DMS114 treated with DMSO at 0.1 percent for 48 hours (cell line): Measurements from ENCODE around the gene SC5D.

Experiments
- DNase-seq: peaks from one replicate; lab custom pipeline; 2025; ENCODE audit not compliant: unreplicated experiment; lab: John Stamatoyannopoulos, UW

Gene SC5D

DNA sequence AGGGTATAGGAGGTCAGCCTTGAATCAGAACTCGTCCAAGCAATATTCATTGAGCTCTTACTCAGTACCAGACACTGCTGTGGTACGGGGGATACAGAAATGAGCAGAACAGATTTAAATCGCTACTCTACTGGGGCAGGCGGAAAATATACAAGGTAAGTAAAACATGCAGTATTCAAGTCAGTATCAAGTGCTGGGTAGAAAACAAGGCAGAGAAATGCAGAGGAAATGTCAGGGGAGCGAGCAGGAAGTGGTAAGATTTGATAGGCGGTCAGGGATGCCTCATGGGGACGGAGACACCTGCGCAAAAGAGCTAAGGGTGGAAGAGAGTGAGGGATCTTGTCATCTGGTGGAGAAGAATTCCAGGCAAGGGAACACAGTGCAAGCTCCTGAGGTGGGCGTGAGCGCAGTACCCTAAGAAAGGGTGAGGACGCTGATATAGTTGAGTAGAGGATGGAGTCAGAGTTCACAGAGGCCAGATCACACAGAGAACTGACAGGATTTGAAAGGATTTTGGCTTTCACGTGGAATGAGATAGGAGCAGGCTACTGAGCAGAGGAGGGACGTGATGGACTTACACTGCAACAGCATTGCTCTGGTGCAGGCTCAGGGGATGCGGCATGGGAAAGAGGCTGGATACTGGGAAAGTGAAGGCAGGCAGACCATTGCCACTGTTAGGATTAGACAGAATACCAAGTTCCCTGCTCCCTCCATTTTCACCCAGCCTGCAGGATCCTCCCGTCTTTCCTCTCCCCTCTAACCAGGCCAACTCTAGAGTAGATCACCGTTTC is 35.8 kb downstream of the SC5D start:
- no peak for DNase-seq

DNA sequence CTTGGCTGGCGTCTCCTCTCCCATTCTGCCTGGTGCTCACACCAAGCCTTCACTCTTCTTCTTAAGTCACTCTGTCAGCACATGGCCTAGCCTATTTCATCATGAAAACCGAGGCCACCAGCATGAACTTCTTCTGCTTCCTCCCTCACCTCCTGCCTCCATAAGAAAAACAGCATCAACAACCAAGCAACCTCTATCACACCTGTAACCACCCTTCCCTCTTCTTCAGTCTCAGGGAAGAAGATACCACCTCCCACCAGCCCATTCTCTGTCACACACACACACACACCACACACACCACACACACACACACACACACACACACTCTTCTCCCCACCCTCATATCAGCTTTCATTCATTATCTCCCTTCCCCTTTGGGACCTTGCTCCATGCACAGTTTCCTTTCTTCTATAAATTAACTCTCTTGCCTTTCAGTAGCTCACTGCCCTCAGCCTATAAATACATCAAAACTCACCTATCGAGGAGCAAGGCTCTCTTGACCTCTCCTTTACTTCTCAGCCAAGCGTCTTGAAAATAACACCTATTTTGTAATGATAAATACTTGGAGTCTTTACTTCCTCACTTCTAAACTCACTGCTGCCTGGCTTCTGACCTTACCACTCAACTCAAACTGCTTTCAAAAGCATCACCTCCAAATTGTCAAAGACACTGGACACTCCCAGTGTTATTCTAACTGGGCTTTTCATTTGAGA is 36.6 kb downstream of the SC5D start:
- no peak for DNase-seq

DNA sequence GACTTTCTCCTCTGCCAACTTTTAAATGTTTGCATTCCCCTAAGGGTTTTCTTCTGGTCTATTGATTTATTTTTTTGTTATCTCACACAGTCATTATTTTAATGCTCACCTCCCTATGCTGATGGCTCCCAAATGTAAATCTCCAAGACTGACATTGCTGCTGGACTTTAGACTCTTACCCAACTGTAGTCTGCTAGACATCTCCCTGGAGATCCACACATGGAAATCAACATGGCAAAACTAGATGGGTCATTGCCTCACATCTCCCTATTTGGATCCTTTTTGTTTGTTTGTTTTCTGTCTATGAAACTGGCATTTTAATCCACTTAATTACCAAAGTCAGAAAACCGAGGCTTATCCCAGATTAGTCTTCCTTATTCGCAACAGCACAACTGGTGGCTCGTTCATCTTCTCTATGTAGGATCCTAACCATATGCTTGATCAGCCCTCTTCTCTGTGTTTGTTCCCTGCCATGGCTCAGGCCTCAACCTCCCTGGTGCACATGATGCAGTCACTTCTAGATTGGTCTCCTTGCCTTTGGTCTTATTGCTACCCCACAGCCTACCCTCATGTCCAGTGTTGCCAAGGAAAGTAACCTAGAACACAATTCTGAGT is 37.3 kb downstream of the SC5D start:
- DNase-seq = no peak

DNA sequence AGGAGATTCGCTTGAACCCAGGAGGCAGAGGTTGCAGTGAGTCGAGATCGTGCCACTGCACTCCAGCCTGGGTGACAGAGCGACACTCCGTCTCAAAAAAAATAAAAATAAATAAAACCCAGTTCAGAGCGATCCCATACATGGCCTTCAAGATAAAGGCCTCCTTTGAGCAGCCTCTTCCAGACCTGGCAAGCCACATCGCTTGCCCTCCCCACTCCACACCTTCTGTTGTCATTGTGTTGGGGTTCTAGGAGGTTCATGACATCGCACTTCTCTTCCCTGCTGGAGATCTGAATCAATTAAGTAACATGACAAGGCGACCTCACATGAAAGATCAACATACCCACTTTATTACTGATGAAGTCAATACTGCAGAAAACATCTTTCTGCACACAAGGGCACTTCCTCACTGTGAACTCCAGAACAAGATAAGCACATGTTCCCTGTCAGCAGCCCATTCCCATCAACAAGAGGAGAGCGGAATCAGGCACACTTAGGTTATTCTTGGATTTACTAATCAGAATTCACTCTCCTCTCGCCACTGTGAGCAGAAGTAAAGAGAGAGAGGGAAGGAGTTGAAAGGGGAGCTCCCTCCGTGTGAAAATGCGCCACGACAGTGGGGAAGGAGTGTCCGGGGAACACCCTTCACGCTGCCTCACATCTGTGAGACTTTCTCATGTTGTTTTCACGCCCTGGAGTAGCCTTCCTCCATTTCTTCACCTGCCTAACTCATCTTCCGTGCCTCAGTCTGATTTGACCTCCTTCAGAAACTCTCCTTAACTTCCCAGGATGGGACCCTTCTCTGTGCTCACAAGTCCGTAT is 38.3 kb downstream of the SC5D start:
- no peak for DNase-seq

DNA sequence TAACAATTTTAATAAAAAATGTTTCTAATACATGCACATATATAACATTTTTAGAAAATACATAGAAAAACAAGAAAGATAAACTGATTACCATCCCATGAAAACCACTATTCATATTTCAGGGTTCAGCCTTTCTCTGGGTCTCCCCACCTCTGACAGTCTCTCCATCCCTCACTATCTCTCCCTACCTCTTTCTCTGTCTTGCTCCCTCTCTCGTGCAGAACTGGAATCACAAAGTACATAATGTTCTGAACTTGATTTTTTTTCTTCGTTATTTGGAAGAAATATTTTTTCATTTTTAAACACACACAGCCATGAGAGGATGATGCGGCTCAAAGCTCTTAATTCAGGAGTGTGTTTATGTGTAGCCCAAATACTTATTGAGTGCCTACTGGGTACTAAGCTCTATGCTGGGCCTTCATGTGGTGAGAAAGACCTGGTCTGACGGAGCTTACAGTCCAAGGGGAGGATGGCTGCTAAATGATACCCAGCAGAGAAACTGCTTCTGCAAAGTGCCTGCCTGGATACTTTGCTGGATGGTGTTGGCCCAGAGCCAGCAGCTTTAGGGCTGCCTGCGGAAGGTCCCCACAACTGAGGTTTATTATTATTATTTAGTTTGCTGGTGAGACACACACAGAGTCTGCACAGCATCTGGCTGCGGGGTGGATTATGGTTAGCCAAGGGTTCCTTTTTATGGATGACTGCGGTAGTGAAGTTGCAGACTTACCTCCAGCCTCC is 42.6 kb downstream of the SC5D start:
- no peak for DNase-seq

DNA sequence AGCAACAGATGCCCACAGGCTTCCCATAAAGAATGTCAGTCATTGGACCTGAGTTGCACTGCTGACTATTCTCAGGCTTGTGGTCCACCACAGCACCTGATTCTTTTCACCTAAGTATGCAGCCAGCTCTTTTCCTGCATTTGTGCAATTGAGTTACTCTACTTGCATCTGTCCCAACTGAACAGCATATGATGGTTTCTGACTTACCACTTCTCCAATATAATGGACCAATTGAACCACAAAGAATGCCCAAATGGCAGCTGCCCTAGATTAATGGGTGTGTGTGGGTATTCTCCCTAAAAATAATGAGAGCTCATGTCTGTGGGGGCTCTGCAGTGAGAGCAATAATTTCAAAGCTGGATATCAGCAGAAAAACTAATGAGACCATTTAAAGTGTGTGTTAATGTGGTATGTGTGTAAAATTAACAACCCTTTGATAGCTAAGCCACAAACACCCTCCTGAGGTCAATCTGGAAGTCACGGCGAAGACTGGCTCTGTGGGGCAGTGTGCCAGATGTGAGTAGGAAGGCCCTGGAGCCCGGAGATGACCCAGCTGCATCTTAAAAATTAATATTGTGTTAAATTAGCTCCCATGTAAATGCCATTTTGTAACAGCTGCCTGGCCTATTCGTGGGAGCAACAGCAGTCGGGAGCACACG is 43.8 kb downstream of the SC5D start:
- no peak for DNase-seq

DNA sequence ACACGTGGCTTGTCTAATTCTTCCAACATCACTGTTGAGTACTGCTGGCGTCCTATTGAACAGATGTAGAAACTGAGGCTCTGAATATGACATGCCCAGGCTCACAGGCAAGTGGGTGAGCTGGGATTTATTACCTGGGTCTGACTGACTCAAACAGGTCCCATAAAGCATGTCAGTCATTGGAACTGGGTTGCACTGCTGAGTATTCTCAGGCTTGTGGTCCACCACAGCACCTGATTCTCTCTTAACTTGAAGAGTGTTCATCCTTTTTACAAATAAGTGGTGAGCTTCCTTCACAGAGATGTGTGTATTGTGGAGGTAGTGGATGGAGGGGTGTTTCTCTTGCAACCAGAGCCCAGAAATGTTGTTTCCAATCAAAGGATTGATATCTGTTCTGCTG is 44.5 kb downstream of the SC5D start:
- DNase-seq = no peak

DNA sequence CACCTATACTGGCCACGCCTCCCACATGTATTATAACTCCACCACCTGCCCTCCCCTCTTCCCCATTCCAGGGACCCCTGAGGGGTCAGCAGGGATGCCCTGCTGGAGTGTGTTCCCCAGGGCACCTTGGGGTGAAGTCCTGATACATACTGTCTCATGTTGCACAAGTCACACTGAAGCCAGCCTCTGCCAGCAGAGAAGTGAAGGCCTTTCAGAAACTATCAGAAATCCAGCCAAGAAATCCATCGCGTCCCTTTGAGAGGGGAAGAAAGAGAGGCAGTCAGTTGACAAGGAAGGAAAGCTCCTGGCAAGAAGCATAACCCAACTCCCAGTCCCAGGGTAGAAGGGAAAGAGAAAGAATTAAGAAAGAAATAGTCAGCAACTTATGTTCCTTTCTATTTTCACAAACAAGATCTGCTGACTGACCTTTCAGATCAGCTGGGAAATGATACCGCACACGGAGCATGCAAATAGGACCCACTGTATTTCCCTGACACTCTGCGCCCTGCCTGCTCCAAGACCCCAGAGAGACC is 45.2 kb downstream of the SC5D start:
- DNase-seq = no peak

DNA sequence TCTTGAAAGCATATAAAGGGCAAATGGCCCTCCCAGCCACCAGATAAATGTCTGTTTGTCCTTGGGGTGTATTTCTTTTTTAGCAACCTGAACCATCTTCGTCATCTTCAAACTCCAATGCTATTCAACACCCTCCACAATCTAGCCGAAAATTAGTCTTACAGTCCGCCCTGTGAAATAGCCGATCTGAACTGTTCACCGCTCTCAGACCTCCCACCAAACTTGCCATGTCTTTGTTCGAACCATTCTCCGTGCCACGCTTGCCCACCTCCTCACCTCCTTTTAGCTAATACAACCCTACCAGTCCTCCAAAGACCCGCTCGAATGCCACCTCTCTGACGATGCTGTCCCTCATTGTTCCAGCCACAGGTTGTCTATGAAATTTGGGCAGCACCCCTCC is 46.0 kb downstream of the SC5D start:
- no peak for DNase-seq

DNA sequence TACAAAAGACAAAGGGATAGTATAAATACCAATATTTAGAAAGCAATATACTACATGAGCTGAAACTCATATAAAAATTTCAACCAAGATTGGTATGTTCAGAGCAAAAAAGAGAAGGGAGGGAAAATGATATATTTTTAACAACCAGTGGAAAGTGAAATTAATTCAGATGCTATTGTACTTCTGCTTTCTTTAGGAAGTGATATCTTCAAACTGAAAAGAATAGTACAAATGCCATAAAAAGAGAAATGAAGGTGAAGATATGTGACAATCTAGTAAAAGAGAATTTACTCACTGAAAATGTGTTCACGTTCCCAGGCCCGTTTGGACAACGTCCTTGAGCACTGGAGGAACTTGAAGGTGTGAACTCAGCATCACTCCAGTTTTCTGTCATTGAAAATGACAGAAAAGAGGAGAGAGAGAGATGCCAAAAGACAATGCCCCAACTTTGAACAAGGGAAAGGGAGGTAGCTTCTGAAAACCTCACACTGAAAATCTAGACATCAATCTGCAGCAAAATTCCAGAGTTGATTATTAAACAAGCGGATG is 47.5 kb downstream of the SC5D start:
- DNase-seq = no peak

DNA sequence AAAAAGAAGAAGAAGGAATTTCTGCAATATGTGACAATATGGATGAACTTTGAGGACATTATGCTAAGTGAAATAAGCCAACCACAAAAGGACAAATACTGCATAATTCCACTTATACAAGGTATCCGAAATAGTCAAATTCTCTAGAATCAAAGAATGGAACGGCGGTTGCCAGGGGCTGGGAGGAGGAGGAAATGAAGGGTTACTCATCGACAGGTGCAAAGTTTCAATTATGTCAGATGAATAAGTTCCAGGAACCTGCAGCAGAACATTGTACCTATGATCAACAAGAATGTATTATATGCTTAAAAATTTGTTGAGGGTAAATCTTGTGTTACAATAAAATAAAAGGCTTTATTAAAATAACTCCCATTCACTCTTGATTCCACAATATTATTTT is 49.0 kb downstream of the SC5D start:
- DNase-seq = no peak

DNA sequence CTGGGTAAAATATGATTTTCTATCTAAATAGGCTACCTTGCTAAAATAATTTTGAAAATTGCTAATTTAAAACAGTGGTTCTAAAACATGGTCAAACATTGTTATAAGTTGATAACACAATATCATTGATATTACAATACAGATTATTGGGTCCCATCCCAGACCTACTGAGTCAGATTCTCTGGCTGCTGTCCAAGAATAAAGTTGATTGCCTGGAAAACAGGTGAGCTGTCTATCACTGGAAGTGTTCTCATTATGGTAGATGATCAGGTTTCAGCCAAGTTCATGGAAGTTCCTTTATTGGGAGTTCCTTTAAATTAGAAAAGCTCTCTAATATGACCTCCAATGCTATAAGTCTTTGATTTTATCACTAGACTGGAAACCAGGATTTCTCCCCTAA is 52.3 kb downstream of the SC5D start:
- DNase-seq = no peak

DNA sequence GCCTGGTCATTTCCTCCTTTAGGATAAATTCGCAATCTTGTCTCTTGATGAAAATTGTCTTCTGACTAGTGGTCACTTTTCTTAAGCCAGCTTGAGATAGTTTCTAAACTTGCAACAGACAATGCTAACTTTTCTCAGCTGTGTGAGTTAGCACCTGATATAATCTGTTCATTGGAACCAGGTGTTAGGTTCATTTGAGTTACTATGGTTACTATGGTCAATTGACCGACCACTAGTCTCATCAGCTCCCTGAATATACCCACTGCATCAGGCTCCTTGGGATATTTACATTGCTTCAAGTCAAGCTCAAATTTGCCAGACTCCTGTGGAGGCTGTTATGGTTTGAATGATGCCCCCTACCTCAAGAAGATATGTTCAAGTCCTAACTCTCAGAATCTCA is 54.5 kb downstream of the SC5D start:
- DNase-seq = no peak

DNA sequence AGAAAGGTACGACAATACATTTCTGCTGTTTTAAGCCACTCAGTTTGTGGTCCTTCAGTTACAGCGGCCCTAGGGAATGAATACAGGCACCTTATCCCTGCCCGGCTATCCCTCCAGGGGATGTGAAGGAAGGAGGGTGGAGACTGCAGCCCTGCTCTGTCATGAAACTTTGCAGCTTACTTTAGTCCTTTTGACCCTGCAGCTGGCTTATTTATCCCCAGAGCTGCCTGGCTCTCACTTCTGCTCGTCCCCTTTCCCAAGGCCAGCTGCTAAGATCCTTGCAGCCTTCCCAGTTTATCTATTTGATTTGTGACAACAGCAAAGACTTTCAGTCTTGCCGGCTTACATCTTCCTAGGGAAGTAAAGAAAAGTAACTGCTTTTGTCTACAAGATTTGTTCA is 55.2 kb downstream of the SC5D start:
- no peak for DNase-seq

DNA sequence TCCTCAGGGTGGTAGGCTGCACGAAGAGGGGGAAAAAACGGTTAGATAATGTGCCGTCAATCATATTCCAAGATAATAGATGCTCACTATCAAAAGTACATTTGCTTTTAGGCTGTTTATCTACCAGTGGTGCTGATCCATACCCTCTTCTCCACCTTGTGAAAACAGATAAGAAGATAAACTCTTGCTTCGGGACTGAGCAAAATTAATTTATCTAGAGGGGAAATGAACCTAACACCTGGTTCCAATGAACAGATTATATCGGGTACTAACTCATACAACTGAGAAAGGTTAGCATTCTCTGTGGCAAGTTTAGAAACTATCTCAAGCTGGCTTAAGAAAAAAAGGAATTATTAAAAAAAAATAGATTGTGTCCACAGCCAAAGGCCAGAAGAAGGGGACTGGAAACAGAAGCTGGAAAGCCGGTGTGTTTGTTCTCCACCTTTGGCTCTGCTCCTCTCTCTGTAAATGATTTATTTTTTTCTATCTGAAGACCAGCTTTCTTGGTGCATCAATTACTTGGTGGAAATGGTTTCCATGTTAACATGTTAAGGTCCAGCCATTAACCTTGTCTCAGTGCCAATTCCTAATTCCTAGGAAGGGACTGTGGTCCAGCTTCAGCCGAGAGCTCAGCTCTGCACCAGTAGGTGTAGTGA is 55.8 kb downstream of the SC5D start:
- DNase-seq = no peak

DNA sequence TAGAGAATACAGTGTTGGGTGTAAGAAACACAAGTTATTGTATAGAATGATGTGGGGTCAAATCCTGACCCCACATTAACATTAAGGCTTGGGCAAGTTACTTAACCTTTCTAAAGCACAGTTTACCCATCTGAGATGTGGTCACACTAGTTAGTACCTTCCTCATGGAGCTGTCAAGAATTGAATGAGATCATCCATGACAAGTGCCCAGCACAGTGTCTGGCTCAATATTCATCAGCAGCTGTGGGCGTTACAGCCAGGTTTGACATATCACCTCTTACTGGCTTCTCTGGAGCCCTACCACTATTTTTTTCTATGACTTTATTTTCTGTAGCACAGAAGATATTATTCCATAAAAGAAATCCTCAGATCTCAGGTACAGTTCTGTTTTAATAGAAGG is 57.2 kb downstream of the SC5D start:
- DNase-seq = no peak

DNA sequence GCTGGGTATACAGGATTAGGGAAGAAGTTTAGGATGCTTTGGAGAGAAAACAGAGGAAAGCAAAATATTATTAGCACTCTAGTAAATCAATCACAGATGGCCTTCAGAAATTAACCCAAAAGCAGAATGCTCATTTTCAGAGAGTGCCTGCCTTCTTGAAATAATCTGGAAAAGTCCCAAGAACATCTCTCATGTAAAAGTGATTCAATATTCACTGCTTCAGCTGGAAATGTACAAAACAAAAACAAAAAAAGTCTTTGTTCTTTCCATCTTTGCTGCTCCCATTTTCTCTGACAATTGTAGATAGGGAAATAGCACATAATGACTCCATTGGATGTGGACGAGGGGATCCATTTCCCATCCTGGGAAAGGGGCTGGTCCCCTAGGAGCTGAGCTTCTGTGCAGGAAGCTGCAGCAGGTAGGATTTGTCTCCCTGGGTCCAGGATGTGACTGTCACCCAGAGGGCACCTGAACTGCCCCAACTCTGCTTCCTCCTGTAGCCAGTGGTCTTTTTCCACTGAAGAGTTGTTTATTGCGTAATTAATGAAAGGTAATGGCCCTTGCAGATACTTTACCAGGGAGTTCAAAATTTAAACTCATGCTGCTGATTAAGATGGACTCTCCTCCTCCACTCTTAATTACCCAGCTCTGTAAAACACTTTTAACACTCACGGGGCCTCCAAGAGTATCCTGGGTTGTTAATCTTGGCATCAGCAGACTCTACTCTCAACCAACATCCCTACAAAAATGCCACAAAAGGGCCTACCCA is 57.9 kb downstream of the SC5D start:
- no peak for DNase-seq

DNA sequence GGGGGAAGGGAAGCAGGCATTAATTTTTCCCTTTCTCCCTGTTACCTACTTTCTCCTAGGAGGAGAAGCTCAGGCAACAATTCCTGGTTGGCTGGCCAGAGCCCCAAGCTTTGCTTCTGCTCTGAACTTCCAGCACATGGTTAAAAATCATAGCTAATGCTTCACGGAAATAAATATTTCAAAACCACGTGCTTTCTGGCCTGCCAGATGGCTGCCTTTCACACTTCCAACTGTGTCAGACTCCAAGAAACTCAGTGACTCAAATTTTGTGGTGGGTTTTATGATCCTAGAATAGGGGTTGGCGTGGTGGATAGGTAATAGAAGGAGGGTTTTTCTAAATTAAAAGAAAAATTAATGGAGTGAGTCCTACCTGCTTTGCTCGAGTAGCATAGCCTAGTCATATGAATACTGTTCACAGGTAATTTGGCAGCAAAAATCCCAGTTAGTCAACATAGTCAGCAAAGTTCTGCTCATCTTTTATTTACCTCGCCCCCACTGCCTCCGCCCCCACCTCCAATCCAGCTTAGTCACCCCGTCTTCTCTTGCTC is 58.6 kb downstream of the SC5D start:
- no peak for DNase-seq
